Mucosa of stomach (tissue), 1 donor: Measurements from ENCODE around the gene MYOT.
A peak's percentile ranks its signal among the peaks of the same experiment; 100 is the strongest.
"Not testable (repeated sequence)": the region's sequence is repeated elsewhere in the genome, so short reads cannot be mapped to it uniquely, and the experiment has no call there.

Experiments
- H3K27me3 ChIP-seq: one replicate; pipeline ENCODE4 v1.7.0; 2013; ENCODE audit warnings: mild to moderate bottlenecking, low read length; ENCODE audit not compliant: control insufficient read depth, insufficient read depth
- H3K36me3 ChIP-seq: one replicate; pipeline ENCODE4 v1.7.0; 2013; ENCODE audit warnings: low read length; ENCODE audit not compliant: control insufficient read depth, insufficient read depth
- H3K4me1 ChIP-seq: one replicate; pipeline ENCODE4 v1.7.0; 2013; ENCODE audit warnings: mild to moderate bottlenecking, low read length; ENCODE audit not compliant: control insufficient read depth, insufficient read depth
- H3K4me3 ChIP-seq: one replicate; pipeline ENCODE4 v1.7.0; 2013; ENCODE audit warnings: low read length
- H3K9ac ChIP-seq: one replicate; pipeline ENCODE4 v1.7.0; 2013; ENCODE audit warnings: mild to moderate bottlenecking, low read length, moderate library complexity
- H3K9me3 ChIP-seq: one replicate; pipeline ENCODE4 v1.7.0; 2013; ENCODE audit warnings: mild to moderate bottlenecking, low read length, moderate library complexity; ENCODE audit not compliant: control insufficient read depth
- donor health status: Pancreatic carcinoma.

The MYOT gene

GRCh38 chr5:137856916-137857862, 10.5 kb upstream of the MYOT start:
- Histone ChIP-seq H3K36me3 (no peaks in the 10 kb centered on the region), H3K9ac (no peak overlapping the region), H3K4me1 (no peaks in the 10 kb centered on the region), H3K27me3 (no peaks in the 10 kb centered on the region), H3K9me3 (no peaks in the 10 kb centered on the region), H3K4me3 (no peak overlapping the region)

GRCh38 chr5:137858223-137858916, 9.3 kb upstream of the MYOT start:
- Histone ChIP-seq H3K9me3 (no peaks in the 10 kb centered on the region), H3K27me3 (no peaks in the 10 kb centered on the region), H3K36me3 (no peaks in the 10 kb centered on the region), H3K4me1 (no peaks in the 10 kb centered on the region), H3K9ac (peak overlapping the region; percentile 4), H3K4me3 (no peak overlapping the region)

- H3K9me3 ChIP-seq = no peaks in the 10 kb centered on the region
- no peaks in the 10 kb centered on the region for H3K36me3 ChIP-seq
- no peaks in the 10 kb centered on the region for H3K4me1 ChIP-seq
- H3K4me3 ChIP-seq = no peak overlapping the region
- H3K9ac ChIP-seq = no peak overlapping the region
- H3K27me3 ChIP-seq = no peaks in the 10 kb centered on the region
These were observed 8.7 kb upstream of the MYOT start for GRCh38 chr5:137858954-137859353.

GRCh38 chr5:137862251-137862650, 5.4 kb upstream of the MYOT start:
- Histone ChIP-seq H3K9ac (no peak overlapping the region), H3K36me3 (no peaks in the 10 kb centered on the region), H3K9me3 (no peaks in the 10 kb centered on the region), H3K27me3 (no peaks in the 10 kb centered on the region), H3K4me3 (no peak overlapping the region), H3K4me1 (no peaks in the 10 kb centered on the region)

- H3K27me3 ChIP-seq, H3K9me3 ChIP-seq, H3K9ac ChIP-seq, H3K36me3 ChIP-seq, H3K4me3 ChIP-seq, H3K4me1 ChIP-seq: not testable (repeated sequence)
These were observed 4.0 kb upstream of the MYOT start for GRCh38 chr5:137863653-137864052.

GRCh38 chr5:137866541-137867388, 895 bp upstream of the MYOT start:
- Histone ChIP-seq H3K36me3 (no peaks in the 10 kb centered on the region), H3K4me3 (no peak overlapping the region), H3K9me3 (no peaks in the 10 kb centered on the region), H3K4me1 (no peaks in the 10 kb centered on the region), H3K9ac (no peak overlapping the region), H3K27me3 (no peaks in the 10 kb centered on the region)

GRCh38 chr5:137870647-137871339, 3.1 kb downstream of the MYOT start:
- Histone ChIP-seq H3K9ac (no peak overlapping the region), H3K27me3 (no peaks in the 10 kb centered on the region), H3K36me3 (no peaks in the 10 kb centered on the region), H3K9me3 (no peaks in the 10 kb centered on the region), H3K4me1 (no peaks in the 10 kb centered on the region), H3K4me3 (no peak overlapping the region)

- Histone ChIP-seq H3K4me3 (no peak overlapping the region), H3K9ac (no peak overlapping the region), H3K9me3 (no peaks in the 10 kb centered on the region), H3K36me3 (no peaks in the 10 kb centered on the region), H3K27me3 (no peaks in the 10 kb centered on the region), H3K4me1 (no peaks in the 10 kb centered on the region)
These were observed 3.9 kb downstream of the MYOT start for GRCh38 chr5:137871571-137871970.

- H3K9me3 ChIP-seq = no peaks in the 10 kb centered on the region
- H3K9ac ChIP-seq = no peak overlapping the region
- no peak overlapping the region for H3K4me3 ChIP-seq
- H3K27me3 ChIP-seq = no peaks in the 10 kb centered on the region
- no peaks in the 10 kb centered on the region for H3K36me3 ChIP-seq
- H3K4me1 ChIP-seq = no peaks in the 10 kb centered on the region
These were observed 4.8 kb downstream of the MYOT start for GRCh38 chr5:137872466-137872865.

GRCh38 chr5:137876101-137876500, 8.4 kb downstream of the MYOT start:
- Histone ChIP-seq H3K4me3 (no peak overlapping the region), H3K27me3 (no peaks in the 10 kb centered on the region), H3K9me3 (no peaks in the 10 kb centered on the region), H3K4me1 (no peaks in the 10 kb centered on the region), H3K9ac (no peak overlapping the region), H3K36me3 (no peaks in the 10 kb centered on the region)

- no peaks in the 10 kb centered on the region for H3K36me3 ChIP-seq
- no peak overlapping the region for H3K4me3 ChIP-seq
- H3K9ac ChIP-seq = no peak overlapping the region
These were observed 12.7 kb downstream of the MYOT start for GRCh38 chr5:137880313-137880712.

More at GRCh38 chr5:137880313-137880712, 12.7 kb downstream of the MYOT start:
- no peaks in the 10 kb centered on the region for H3K27me3 ChIP-seq
- H3K4me1 ChIP-seq = no peaks in the 10 kb centered on the region
- no peaks in the 10 kb centered on the region for H3K9me3 ChIP-seq
